HG03103 (cell line): ENCODE results near the gene RTKN2.
"Not testable (repeated sequence)": the region's sequence is repeated elsewhere in the genome, so short reads cannot be mapped to it uniquely, and the experiment has no call there.

Experiments used
- ATAC-seq: cut with Tn5 transposase; IDR thresholded peaks from one replicate; pipeline ENCODE4 v1.9.1; 2021; ENCODE audit warnings: low read depth; ENCODE audit not compliant: unreplicated experiment

The RTKN2 gene, protein sequence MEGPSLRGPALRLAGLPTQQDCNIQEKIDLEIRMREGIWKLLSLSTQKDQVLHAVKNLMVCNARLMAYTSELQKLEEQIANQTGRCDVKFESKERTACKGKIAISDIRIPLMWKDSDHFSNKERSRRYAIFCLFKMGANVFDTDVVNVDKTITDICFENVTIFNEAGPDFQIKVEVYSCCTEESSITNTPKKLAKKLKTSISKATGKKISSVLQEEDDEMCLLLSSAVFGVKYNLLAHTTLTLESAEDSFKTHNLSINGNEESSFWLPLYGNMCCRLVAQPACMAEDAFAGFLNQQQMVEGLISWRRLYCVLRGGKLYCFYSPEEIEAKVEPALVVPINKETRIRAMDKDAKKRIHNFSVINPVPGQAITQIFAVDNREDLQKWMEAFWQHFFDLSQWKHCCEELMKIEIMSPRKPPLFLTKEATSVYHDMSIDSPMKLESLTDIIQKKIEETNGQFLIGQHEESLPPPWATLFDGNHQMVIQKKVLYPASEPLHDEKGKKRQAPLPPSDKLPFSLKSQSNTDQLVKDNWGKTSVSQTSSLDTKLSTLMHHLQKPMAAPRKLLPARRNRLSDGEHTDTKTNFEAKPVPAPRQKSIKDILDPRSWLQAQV

GRCh38 chr10:62268399-62269114 is at the start of gene RTKN2:
TSS of gene RTKN2 (minus strand) at chr10:62268844. CDS start at chr10:62268610, 234 bp downstream.
- peak; percentile 59 for ATAC-seq

DNA sequence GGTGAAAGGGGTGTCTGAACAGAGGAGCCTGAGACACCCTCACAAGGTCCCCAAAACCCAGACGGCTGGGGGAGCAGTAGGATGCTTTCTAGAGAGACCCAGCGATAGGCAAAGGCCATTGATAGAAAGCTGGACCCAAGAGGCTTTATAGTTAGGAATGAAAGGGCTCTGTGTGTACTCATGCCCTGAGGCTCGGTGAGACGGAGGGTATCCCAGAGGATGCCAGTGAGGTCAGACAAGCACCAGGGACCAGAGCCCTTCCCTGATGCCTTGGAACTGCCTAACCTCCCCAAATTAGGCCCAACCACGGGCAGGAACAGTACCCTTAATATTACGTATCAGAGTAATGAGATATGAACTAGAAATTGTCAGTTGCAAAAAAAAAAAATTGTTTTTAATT is 48.6 kb upstream of the RTKN2 start:
- ATAC-seq, result no peak

- no peak for ATAC-seq
Observed at GRCh38 chr10:62309254-62309653, 40.6 kb upstream of the RTKN2 start.

DNA sequence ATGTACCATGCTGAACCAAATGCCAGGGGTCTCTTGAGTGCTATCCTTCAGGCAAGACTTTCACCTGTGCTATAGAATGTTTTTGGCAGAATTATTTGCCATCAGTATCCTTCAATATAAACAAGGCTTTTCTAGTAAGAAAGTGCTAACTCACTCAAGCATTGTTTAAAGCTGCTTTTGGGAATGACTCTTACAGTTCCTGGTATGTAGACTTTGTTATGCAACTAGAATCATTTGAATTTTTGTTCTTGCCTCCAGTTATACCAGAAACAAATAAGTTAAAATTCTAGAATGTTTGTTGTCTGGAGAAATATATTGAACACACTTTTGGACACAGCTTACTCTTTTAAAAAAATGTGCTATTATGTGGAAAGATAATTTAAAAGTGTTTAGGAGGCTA is 39.5 kb upstream of the RTKN2 start:
- ATAC-seq, result no peak

GRCh38 chr10:62307635-62308034 is 39.0 kb upstream of the RTKN2 start:
- no peak for ATAC-seq

DNA sequence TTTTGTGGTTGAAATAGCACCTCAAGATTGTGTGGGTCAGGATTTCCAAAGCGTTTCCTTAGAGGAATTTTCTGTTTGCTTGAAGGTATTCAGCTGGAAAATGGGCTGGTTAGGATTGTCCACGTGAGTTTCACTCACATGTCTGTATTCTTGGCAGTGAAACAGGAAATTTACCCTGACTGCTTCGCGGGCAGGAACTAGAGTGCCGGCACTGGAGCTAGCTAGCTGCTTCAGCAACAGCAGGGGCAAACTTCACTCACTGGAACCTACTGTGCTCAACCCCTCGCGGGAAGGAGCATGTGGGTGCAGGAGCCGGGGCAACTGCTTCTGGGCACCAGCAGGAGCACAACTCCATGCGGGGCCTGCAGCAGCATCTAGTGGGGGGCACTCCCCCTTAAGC is 38.0 kb upstream of the RTKN2 start:
- ATAC-seq, result no peak

DNA sequence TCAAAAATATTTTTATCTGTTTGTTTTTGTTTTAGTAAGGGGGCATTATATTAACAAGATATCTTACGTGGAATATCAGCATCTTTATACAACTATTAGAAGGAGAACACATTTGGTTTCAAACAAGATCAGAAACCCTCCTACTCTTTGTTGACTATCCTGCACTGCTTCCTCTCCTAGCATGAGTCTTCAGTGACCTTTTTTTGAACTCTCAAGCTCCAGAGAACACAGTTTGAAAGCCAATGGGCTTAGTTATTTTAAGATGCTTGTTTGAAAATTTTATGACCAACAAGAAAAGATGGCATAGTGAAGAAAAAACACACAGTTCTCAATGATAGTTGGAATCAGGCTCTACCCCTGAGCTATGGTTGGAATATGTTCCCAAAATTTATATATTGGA is 37.2 kb upstream of the RTKN2 start:
- no peak for ATAC-seq

- no peak for ATAC-seq
Observed at GRCh38 chr10:62303922-62304321, 35.3 kb upstream of the RTKN2 start.

GRCh38 chr10:62302760-62303159 is 34.1 kb upstream of the RTKN2 start:
- ATAC-seq, result no peak

DNA sequence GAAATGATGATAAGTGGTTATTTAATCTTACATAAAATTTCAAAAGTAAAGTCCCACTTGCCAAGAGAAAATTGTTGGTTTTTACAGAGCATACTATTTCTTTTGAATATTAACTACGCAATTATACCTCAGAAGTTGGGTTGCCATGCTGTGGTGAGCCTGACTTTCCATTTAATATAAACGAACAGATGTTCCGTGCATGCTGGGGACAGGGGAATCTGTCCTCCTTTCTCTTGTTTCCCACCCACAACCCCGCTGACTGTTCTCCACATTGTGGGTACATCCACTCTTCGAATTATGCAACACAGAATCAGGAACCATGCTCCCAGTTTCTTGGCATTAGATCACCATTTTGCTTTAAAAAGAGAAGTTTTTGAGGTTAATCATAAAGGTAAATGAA is 29.2 kb upstream of the RTKN2 start:
- ATAC-seq, result no peak

DNA sequence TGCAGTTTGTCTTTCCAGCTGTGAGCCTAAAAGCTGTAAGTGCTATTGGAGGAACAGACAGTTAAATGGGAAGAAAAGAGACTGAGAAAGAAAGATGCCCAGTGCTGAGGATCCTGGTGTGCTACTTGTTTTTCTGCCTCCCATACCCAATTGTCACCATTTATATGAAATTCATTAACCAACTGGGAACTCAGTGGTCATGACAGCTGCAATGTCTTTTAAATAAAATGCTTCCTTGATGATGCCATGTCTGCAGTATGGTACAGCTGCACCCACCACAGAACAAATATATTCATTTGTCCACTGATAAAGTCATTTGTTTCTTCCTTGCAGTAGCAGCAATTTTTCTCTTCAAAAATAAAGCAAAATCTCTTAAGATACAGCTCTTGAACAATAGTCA is 15.6 kb upstream of the RTKN2 start:
- ATAC-seq, result no peak

DNA sequence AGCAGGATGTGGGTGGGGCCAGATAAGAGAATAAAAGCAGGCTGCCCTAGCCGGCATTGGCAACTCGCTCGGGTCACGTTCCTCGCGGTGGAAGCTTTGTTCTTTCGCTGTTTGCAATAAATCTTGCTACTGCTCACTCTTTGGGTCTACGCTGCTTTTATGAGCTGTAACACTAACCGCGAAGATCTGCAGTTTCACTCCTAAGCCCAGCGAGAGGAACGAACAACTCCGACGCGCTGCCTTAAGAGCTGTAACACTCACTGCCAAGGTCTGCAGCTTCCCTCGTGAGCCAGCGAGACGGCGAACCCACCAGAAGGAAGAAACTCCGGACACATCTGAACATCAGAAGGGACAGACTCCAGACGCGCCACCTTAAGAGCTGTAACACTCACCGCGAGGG is 12.7 kb upstream of the RTKN2 start:
- ATAC-seq, result not testable (repeated sequence)

GRCh38 chr10:62280392-62280791 is 11.7 kb upstream of the RTKN2 start:
- ATAC-seq, result not testable (repeated sequence)

DNA sequence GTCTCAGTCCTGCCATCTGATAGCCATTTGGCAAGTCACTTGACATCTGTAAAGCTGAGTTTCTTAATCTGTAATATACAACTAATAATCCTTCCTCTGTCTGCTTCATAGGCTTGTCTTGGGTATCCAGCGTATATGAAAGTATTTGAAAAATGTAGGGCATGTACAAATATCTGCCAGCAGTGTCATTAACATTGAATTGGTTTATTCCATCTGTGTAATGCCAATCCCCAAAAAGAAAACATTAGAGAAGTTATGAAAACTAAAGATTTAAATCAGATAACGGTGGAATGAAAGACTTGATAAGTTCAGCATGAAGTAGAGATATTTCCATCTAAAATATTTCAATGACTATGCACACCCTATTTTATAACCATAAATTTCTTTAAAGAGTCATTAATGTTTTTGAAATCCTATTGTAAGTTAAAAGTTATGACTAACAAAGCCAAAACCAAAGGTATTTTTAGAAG is 9.8 kb upstream of the RTKN2 start:
- no peak for ATAC-seq

DNA sequence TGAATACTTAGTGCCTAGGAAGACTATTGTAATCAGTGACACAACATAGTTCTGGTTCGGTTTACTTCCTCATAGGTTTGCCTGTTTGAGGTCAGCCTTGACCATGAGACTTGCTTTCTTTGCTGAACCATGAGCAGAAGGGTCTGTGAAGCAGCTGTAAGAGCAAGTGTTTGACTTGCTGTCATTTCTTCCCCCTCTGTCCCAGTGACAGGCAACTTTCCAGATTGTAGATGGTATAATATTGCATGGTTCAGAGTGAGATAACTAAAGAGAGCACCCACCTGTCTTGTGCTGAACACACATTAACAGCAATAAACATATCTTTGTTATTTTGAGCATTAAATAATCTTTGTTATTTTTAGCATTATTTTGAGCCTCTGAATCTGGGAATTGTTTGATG is 9.3 kb upstream of the RTKN2 start:
- ATAC-seq, result no peak

GRCh38 chr10:62270020-62270419 is 1.4 kb upstream of the RTKN2 start:
- ATAC-seq, result no peak

DNA sequence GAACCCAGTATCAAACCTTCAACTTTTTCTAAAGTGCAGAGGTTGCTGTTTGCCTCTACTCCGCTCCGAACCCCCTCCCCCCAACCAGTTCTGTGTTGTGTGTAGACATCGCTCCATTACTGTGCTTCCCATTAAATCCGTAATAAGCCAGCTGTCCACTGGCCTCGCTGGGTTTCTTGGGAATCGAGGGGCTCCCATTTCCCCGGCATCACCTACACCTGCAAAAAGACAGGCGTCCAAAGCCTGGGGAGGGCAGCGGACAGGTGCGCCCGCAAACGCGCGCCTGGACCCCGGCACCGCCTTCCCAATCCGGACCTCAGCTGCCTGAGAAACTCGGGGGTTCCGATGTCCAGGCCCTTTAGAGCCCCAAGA is 631 bp downstream of the RTKN2 start:
- ATAC-seq, result no peak

DNA sequence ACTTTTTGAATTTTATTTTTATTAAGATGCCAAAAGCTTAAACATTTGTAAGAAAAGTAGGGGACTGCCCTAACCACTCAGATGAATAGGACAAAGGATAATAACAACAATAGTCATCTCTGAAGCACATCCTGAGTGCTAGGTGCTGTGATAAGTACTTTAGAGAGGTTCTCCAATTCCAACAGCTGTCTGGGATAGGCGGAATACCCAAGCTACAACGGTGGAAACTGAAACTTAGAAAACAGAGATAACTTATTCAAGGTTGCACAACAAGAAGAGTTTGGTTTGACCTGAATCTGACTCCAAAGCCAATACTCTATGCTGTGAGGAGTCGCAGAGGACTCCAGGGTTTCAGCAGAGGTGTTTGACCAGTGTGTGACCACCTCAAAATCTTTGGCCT is 2.0 kb downstream of the RTKN2 start:
- ATAC-seq, result no peak

DNA sequence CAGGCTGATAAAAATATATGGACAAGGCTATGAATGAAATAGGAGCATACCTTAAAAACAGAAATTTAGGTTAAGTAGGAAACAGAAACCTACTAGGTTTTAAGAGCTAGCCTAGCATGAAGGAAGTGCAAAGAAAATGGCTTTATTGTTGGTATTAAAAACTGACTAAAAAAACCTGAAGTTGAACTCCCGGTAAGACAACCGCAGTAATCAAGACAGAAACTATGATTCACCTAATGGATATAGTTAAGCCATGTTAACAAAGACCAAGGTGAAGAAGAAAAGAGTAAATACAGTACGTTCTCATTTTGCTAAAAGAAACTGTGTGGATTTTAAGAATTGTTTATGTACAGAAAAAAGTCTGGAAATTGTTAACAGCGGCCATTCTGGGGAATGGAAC is 2.5 kb downstream of the RTKN2 start:
- no peak for ATAC-seq

- ATAC-seq, result no peak
Observed at GRCh38 chr10:62264702-62265436, 3.8 kb downstream of the RTKN2 start.

- no peak for ATAC-seq
Observed at GRCh38 chr10:62264126-62264525, 4.5 kb downstream of the RTKN2 start.
